ENCODE data around the gene DUSP2. TPM values are rescaled to one million over a fixed set of nuclear protein-coding genes. Genes with fewer than 3 reads are reported as not detected.

DUSP2 gene
- total and polyA plus RNA-seq, 2 experiments from 2014 or later: 6.6 to 13.0 TPM

- TF ChIP-seq ZNF462 (CRISPR knock-in tag; IDR thresholded peaks at IDR 0.05) (no peak), JUNB (IDR thresholded peaks at IDR 0.05; ENCODE audit: unreplicated experiment) (no peak)
These were observed 47.8 kb downstream of the DUSP2 start (continued) for GRCh38 chr2:96097441-96097840.

GRCh38 chr2:96095116-96095636 is 50.1 kb downstream of the DUSP2 start:
- no peak overlapping the region for H3K4me2 ChIP-seq
- H3K27me3 Mint-ChIP-seq (ENCODE audit: insufficient read depth, low read depth, poor library complexity): peaks cover 9% of the 10 kb centered on the region
- H3K79me2 ChIP-seq (replicated peaks; ENCODE audit: insufficient read depth): no peaks in the 10 kb centered on the region
- no peaks in the 10 kb centered on the region; the same call in 2 of the 3 replicates for H3K36me3 Mint-ChIP-seq (ENCODE audit: low read depth)
- DNase-seq (ENCODE audit: low spot score): no peak
- peaks cover 14% of the 10 kb centered on the region; the same call in 1 of the 2 replicates for H3K4me1 ChIP-seq (ENCODE audit: insufficient read depth)
- no peaks in the 10 kb centered on the region for H3F3A ChIP-seq (replicated peaks; ENCODE audit: low read depth)
- H3K36me3 ChIP-seq (ENCODE audit: insufficient read depth): no peaks in the 10 kb centered on the region
- H2AFZ ChIP-seq: no peak overlapping the region
- H3K4me1 Mint-ChIP-seq: peaks cover 18% of the 10 kb centered on the region
- no peaks in the 10 kb centered on the region for H3K27me3 ChIP-seq (ENCODE audit: insufficient read depth)
- no peak for ATAC-seq
- TF ChIP-seq ZNF114 (CRISPR knock-in tag; IDR thresholded peaks at IDR 0.05) (no peak), CTCF (conservative IDR thresholded peaks at IDR 0.05; ENCODE audit: low read depth in 2 of 2) (no peak), POLR2AphosphoS5 (IDR thresholded peaks at IDR 0.05; ENCODE audit: low read depth) (no peak), JUNB (IDR thresholded peaks at IDR 0.05; ENCODE audit: unreplicated experiment) (no peak), ZNF331 (CRISPR knock-in tag; IDR thresholded peaks at IDR 0.05; ENCODE audit: low read depth) (no peak)
- H3K4me3 Mint-ChIP-seq: no peak overlapping the region
- H3K27ac Mint-ChIP-seq: no peak overlapping the region
- no peaks in the 10 kb centered on the region for H3K9me3 Mint-ChIP-seq
- H3K4me3 ChIP-seq: no peak overlapping the region
- H4K20me1 ChIP-seq (replicated peaks; ENCODE audit: insufficient read depth): no peaks in the 10 kb centered on the region
- no peak overlapping the region for H3K27ac ChIP-seq (ENCODE audit: low read depth)
- no peaks in the 10 kb centered on the region; the same call in 1 of the 2 replicates for H3K9me2 ChIP-seq (ENCODE audit: insufficient read depth)

Measured in GM23338 (cell line).